SIG-M5 (cell line): ENCODE measurements around the gene C11orf52.
"Not testable (repeated sequence)": the region's sequence is repeated elsewhere in the genome, so short reads cannot be mapped to it uniquely, and the experiment has no call there.

Experiments used
- DNase-seq: peaks from one replicate; lab custom pipeline; 2025; lab: John Stamatoyannopoulos, UW

C11orf52 gene

GRCh38 chr11:111913031-111913861, 5.5 kb upstream of the C11orf52 start:
- DNase-seq = no peak

GRCh38 chr11:111913997-111914396, 4.7 kb upstream of the C11orf52 start:
- DNase-seq = no peak

DNA sequence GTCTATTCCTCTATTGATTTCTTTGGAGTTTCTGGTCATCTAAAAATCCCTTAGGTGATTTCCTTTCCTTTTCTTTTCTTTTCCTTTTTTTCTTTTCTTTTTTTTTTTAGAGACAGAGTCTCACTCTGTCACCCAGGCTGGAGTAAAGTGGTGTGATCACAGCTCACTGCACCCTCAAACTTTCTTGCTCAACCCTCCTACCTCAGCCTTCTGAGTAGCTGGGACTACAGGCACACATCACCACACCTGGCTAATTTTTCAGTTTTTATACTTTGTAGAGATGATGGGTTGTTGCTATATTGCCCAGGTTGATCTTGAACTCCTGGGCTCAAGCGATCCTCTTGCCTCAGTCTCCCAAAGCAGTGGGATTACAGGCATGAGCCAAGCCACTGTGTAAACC, 1.9 kb upstream of the C11orf52 start:
- no peak for DNase-seq

- DNase-seq = no peak
These were observed 1.4 kb upstream of the C11orf52 start for GRCh38 chr11:111917312-111917711.

- no peak for DNase-seq
These were observed 925 bp upstream of the C11orf52 start for GRCh38 chr11:111917788-111918187.

GRCh38 chr11:111920908-111921307, 2.2 kb downstream of the C11orf52 start:
- no peak for DNase-seq

GRCh38 chr11:111921541-111922230, 3.0 kb downstream of the C11orf52 start:
- DNase-seq = no peak

DNA sequence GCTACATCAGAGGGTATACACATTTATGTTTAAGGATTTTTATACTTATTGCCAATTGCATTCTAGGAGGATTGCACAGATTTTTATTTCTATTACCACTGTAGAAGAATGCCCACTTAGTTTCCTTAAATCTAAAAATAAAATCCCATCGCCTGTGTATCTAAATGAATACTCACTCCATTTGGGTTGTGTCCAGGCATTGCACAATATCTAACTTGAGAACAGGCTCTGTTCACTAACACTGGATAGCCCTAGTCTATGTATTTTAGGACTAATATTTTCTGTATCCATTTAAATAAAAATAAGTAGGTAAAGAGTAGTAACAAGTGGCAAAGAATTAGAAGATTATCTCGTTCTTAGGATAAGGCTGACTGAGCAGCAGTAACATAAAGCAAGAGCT, 4.1 kb downstream of the C11orf52 start:
- DNase-seq = no peak

DNA sequence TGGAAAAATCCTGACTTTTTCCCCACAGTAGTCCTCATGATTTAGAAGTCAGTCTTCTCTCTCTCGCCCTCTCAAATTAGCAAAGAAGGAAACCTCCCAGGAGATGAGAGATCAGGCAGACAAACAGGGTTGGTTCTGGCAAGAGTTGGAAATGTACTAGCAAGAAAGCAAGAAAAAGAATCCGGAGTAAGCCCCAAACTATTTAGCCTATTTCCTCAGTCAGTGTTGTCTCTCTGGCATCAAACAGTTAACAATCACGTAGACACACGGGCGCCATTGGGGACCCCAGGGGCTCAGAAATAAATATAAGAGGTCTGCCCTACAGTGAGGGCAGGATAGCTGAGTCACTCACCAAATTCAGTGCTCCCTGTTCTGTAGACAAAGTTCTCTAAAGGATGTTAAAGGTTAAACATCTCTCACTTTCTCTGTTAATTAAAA, 4.7 kb downstream of the C11orf52 start:
- no peak for DNase-seq

DNA sequence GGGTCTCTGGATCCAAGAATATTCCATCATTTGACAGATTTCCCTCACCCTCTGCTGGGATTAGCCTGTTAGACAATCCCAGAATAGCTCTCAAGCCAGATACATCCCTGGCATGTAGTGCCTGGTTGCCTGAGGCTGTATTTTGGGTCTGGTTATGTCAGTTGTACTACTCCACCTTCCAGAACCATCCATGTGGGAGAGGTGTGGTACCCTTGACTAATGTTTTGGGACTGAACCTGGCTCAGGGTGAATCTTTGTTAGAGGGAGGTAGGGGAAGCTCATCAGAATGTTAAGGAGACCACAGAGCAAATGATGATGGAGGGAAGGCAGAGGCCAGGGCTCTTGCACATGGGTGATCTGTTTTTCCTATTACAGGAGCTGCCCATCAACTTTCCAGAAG, 5.2 kb downstream of the C11orf52 start:
- no peak for DNase-seq

DNA sequence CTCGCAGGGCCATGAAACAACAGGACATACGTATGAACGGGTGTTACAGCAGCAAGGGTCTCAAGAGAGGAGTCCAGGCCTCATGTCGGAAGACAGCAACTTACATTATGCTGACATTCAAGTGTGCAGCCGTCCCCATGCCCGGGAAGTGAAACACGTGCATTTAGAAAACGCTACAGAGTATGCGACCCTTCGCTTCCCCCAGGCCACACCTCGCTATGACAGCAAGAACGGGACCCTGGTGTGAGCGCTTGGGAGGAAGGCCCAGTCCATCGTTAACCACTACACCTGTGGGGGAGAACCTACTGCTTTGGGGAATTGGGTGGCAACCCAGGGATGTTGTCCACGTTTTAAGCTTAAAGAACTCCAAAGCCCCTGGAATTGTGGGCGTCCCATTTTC, 7.2 kb downstream of the C11orf52 start:
- DNase-seq = no peak

GRCh38 chr11:111926505-111927391, 8.0 kb downstream of the C11orf52 start:
- peak; percentile 60 for DNase-seq

GRCh38 chr11:111930472-111930871, 11.8 kb downstream of the C11orf52 start:
- DNase-seq = no peak

GRCh38 chr11:111932611-111932950, 13.9 kb downstream of the C11orf52 start:
- no peak for DNase-seq

- not testable (repeated sequence) for DNase-seq
These were observed 14.5 kb downstream of the C11orf52 start for GRCh38 chr11:111933176-111933575.

- DNase-seq = no peak
These were observed 15.2 kb downstream of the C11orf52 start for GRCh38 chr11:111933872-111934271.

- DNase-seq = no peak
These were observed 15.6 kb downstream of the C11orf52 start for GRCh38 chr11:111934306-111934705.

GRCh38 chr11:111935317-111936039, 16.8 kb downstream of the C11orf52 start:
- DNase-seq = no peak

DNA sequence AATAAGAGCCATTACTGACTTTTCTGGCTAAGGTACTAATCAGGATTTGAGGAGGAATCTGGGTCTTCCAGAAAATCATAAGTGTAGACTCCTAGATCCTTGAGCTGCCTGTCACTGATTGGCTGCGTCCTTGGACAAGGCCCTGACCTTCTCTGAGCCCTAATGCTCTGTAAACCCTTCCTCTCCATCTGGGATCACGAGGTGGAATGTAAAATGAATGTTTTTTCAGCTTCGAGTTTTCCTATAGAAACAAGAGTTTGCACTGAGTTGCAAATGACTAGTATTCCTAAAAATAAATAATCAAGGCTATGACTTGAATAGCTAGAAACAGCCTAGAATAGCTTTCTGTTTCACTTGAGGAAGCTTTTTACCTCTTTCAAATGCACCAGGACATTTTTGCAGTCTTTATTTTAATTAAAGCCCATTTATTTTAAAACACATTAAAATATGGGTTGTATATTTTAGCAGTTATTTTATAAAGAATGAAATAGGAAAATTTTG, 17.4 kb downstream of the C11orf52 start:
- no peak for DNase-seq

- no peak for DNase-seq
These were observed 18.7 kb downstream of the C11orf52 start for GRCh38 chr11:111937461-111937769.

DNA sequence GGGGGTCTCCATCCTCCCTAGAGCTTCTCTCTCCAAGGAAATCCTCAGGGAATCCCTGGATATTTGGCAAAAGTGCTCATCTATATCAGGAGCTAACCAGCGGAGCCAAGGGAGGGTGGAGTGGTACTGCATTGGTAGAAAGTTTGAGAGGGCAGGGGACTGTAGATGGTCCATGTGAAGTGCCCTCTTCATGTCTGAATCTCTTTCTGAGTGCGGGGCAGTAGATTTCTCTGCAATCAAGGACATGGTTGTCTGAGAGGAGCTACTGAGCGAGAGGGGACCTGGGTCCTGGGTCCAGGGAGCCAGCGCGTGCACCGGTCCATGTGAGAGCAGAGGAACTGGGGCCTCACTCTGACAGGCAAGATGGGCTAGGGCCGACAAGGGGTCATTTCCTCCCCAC, 19.1 kb downstream of the C11orf52 start:
- no peak for DNase-seq

GRCh38 chr11:111938687-111939160, 20.0 kb downstream of the C11orf52 start:
- peak; percentile 72 for DNase-seq
